CD14-positive monocyte (primary cell): ENCODE measurements around the gene IL21R. TPM values are rescaled to one million over a fixed set of nuclear protein-coding genes. Genes with fewer than 3 reads are reported as not detected.

Source experiments
- DNase-seq, 3 donors: peaks; one replicate each; pipeline ENCODE4 v3.0.0-alpha.2; 2011 to 2022
- H2AFZ ChIP-seq: 2 replicates; pipeline ENCODE4 v1.6.0; 2012; ENCODE audit warnings: mild to moderate bottlenecking, low read depth, low read length, inconsistent platforms; ENCODE audit not compliant: insufficient read depth, poor library complexity, severe bottlenecking
- H3K27ac ChIP-seq, 2 donors: 1 replicate in 1 of 2; 2 replicates in 1 of 2; pipeline ENCODE4 v1.5.1; 2012 to 2013; ENCODE audit warnings: low read length in 2 of 2, control low read depth in 1 of 2, inconsistent platforms in 1 of 2, low read depth in 1 of 2, mild to moderate bottlenecking in 1 of 2
- H3K27me3 ChIP-seq, 2 donors: one replicate each; pipeline versions ENCODE4 v1.6.0 to v1.6.1; 2011 to 2013; ENCODE audit warnings: low read length in 2 of 2; ENCODE audit not compliant: control insufficient read depth in 2 of 2, insufficient read depth in 2 of 2
- H3K36me3 ChIP-seq, 2 donors: replicated peaks in 1 of 2; 1 replicate in 1 of 2; 2 replicates in 1 of 2; pipeline versions ENCODE4 v1.5.1 to v1.6.1; 2012 to 2013; ENCODE audit warnings: low read length in 2 of 2, control low read depth in 1 of 2, inconsistent platforms in 1 of 2, mild to moderate bottlenecking in 1 of 2; ENCODE audit not compliant: insufficient read depth in 2 of 2, control insufficient read depth in 1 of 2
- H3K4me1 ChIP-seq, 2 donors: 1 replicate in 1 of 2; 2 replicates in 1 of 2; pipeline versions ENCODE4 v1.5.1 to v1.6.1; 2012 to 2013; ENCODE audit warnings: low read length in 2 of 2, control low read depth in 1 of 2, inconsistent platforms in 1 of 2, mild to moderate bottlenecking in 1 of 2, moderate library complexity in 1 of 2; ENCODE audit not compliant: insufficient read depth in 2 of 2, control insufficient read depth in 1 of 2
- H3K4me2 ChIP-seq: replicated peaks from 2 replicates; pipeline ENCODE3; 2012; ENCODE audit warnings: low read length, moderate library complexity, mild to moderate bottlenecking; ENCODE audit not compliant: poor library complexity, severe bottlenecking; ENCODE audit errors: extremely low read depth
- H3K4me3 ChIP-seq, 3 experiments: fragments of 200-600 bp in 1 of 3; sonication (generic) in 1 of 3; replicated peaks in 1 of 3; 1 replicate in 2 of 3; 2 replicates in 1 of 3; pipeline ENCODE4 v1.5.1; 2011 to 2013; ENCODE audit warnings: low read length in 3 of 3, mild to moderate bottlenecking in 3 of 3, control low read depth in 2 of 3, low read depth in 2 of 3, inconsistent platforms in 1 of 3, moderate library complexity in 1 of 3
- H3K79me2 ChIP-seq: 2 replicates; pipeline ENCODE4 v1.6.0; 2012; ENCODE audit warnings: mild to moderate bottlenecking, control low read depth, inconsistent platforms, low read length, moderate library complexity; ENCODE audit not compliant: insufficient read depth
- H3K9ac ChIP-seq: 2 replicates; pipeline ENCODE4 v1.6.0; 2017; ENCODE audit warnings: low read length, mild to moderate bottlenecking; ENCODE audit not compliant: insufficient read depth, poor library complexity, severe bottlenecking
- H3K9me3 ChIP-seq, 2 donors: replicated peaks in 1 of 2; 1 replicate in 1 of 2; 2 replicates in 1 of 2; pipeline versions ENCODE4 v1.5.1 to v1.6.1; 2012 to 2013; ENCODE audit warnings: low read length in 2 of 2, control low read depth in 1 of 2; ENCODE audit not compliant: control insufficient read depth in 1 of 2, insufficient read depth in 1 of 2
- H4K20me1 ChIP-seq: 2 replicates; pipeline ENCODE4 v1.6.0; 2012; ENCODE audit warnings: mild to moderate bottlenecking, low read length, control low read depth, moderate library complexity; ENCODE audit not compliant: insufficient read depth
- H3K27ac Mint-ChIP-seq, 7 donors: one replicate each; pipeline ENCODE4 v1.8.0; 2020; ENCODE audit warnings: mild to moderate bottlenecking in 7 of 7, mixed read lengths in 7 of 7, moderate library complexity in 6 of 7, inconsistent platforms in 2 of 7
- H3K27me3 Mint-ChIP-seq, 3 donors: one replicate each; pipeline ENCODE4 v1.8.0; 2021 to 2022; ENCODE audit warnings: low read depth in 3 of 3, mild to moderate bottlenecking in 3 of 3, mixed read lengths in 3 of 3, moderate library complexity in 3 of 3, inconsistent platforms in 1 of 3
- H3K36me3 Mint-ChIP-seq, 2 donors: one replicate each; pipeline ENCODE4 v1.8.0; 2020; ENCODE audit warnings: mixed read lengths in 2 of 2, inconsistent platforms in 1 of 2, mild to moderate bottlenecking in 1 of 2
- H3K4me1 Mint-ChIP-seq: one replicate; pipeline ENCODE4 v1.8.0; 2020; ENCODE audit warnings: mild to moderate bottlenecking, mixed read lengths
- H3K4me3 Mint-ChIP-seq, 2 donors: one replicate each; pipeline ENCODE4 v1.8.0; 2020; ENCODE audit warnings: mild to moderate bottlenecking in 2 of 2, mixed read lengths in 2 of 2, moderate library complexity in 1 of 2
- H3K9me3 Mint-ChIP-seq, 7 donors: one replicate each; pipeline ENCODE4 v1.8.0; 2020 to 2022; ENCODE audit warnings: mixed read lengths in 7 of 7, mild to moderate bottlenecking in 6 of 7, moderate library complexity in 6 of 7, inconsistent platforms in 2 of 7
- CTCF ChIP-seq: fragments of 200-600 bp; IDR thresholded peaks from one replicate; pipeline ENCODE4 v1.8.0; 2022; ENCODE audit warnings: antibody characterized with exemption, mild to moderate bottlenecking
- WGBS: methylation state at CpG from one replicate; pipeline ENCODE4 v1.1.5; 2013; ENCODE audit warnings: missing lambda C conversion rate; ENCODE audit not compliant: insufficient coverage; 5-methylcytosine and 5-hydroxymethylcytosine counted together
- intact Hi-C, 2 donors: fragments of 100-400 bp; cut with micrococcal nuclease; formaldehyde crosslinking; loops; one replicate each; pipeline versions ENCODE4 v1.15.0 to v1.15.1; 2023
- polyA plus RNA-seq, 3 donors: library from polyadenylated mRNA; depleted of rRNA in 1 of 3; unstranded in 2 of 3; stranded (reverse) in 1 of 3; fragments of 300-500 nt in 2 of 3; fragments of >200 nt in 1 of 3; fragmentation: Illumina TruSeq in 2 of 3; gene quantifications; 1 replicate in 2 of 3; 2 replicates in 1 of 3; pipeline ENCODE4 v1.2.3, GENCODE V29; 2012 to 2021

IL21R gene
- polyA plus RNA-seq, 3 donors, result 1.0 to 1.7 (median 1.4) TPM

- TF ChIP-seq CTCF, result no peak
Measured at GRCh38 chr16:27398894-27399853, 2.8 kb upstream of the IL21R start.

GRCh38 chr16:27399969-27400368 lies 2.0 kb upstream of the IL21R start:
- Mint-ChIP-seq H3K4me1 (peaks cover 61% of the 10 kb centered on the region), H3K36me3 (peaks cover 0 to 11% of the 10 kb centered on the region in 2 donors), H3K27ac (peak overlapping the region in 3 of 7 donors; percentile 41 to 86 (median 56)), H3K9me3 (peaks cover 2 to 6% (median 5%) of the 10 kb centered on the region in 7 donors), H3K4me3 (no peak overlapping the region), H3K27me3 (peaks cover 6 to 14% (median 9%) of the 10 kb centered on the region in 3 donors)
- Histone ChIP-seq H3K27ac (peak overlapping the region in 1 of 2 donors; percentile 58), H3K4me2 (no peak overlapping the region), H3K79me2 (no peaks in the 10 kb centered on the region), H3K9me3 (no peaks in the 10 kb centered on the region), H3K4me3 (no peak overlapping the region), H4K20me1 (no peaks in the 10 kb centered on the region), H3K36me3 (no peaks in the 10 kb centered on the region), H3K9ac (no peak overlapping the region), H2AFZ (no peak overlapping the region), H3K4me1 (peaks cover 59 to 67% of the 10 kb centered on the region in 2 donors), H3K27me3 (no peaks in the 10 kb centered on the region)
- no CpG with 5 or more reads among the region's 2 CpGs for WGBS
- intact Hi-C loops, result loop anchor here in 1 of 2 donors (2.0 to 10.0 kb wide), 2 partner anchors 15 to 75 kb away; no protein-coding TSS in a partner anchor
- TF ChIP-seq CTCF, result no peak
- DNase-seq, result no peak

More at GRCh38 chr16:27398894-27399853, 2.8 kb upstream of the IL21R start:
- Histone ChIP-seq H3K4me1 (peaks cover 53 to 66% of the 10 kb centered on the region in 2 donors), H3K27me3 (no peaks in the 10 kb centered on the region), H3K79me2 (no peaks in the 10 kb centered on the region), H3K36me3 (no peaks in the 10 kb centered on the region), H3K4me2 (peak overlapping the region; percentile 57), H3K9me3 (no peaks in the 10 kb centered on the region), H3K4me3 (peak overlapping the region in 1 of 3 experiments; percentile 35), H3K9ac (no peak overlapping the region), H3K27ac (peak overlapping the region; percentile 56 to 57), H2AFZ (no peak overlapping the region), H4K20me1 (no peaks in the 10 kb centered on the region)
- H3K4me1 Mint-ChIP-seq, result peaks cover 63% of the 10 kb centered on the region
- WGBS, result 100% methylated on average over 2 of the region's 8 CpGs
- peak overlapping the region; percentile 55 to 86 (median 66) for H3K27ac Mint-ChIP-seq
- H3K27me3 Mint-ChIP-seq, result peaks cover 6 to 14% (median 8%) of the 10 kb centered on the region in 3 donors
- H3K9me3 Mint-ChIP-seq, result peaks cover 4 to 11% (median 8%) of the 10 kb centered on the region in 7 donors
- peak; percentile 58 to 67 (median 58) for DNase-seq
- peaks cover 0 to 9% of the 10 kb centered on the region in 2 donors for H3K36me3 Mint-ChIP-seq
- peak overlapping the region in 1 of 2 donors; percentile 63 for H3K4me3 Mint-ChIP-seq
- intact Hi-C loops, result no loop called here
